H9 (cell line): ENCODE data around the gene CASK. TPM values are rescaled to one million over a fixed set of nuclear protein-coding genes. Genes with fewer than 3 reads are reported as not detected.

Source experiments
- DNase-seq: peaks from one replicate; pipeline ENCODE4 v3.0.0-alpha.2; 2017
- H2AFZ ChIP-seq: one replicate; pipeline ENCODE4 v1.6.1; 2013; ENCODE audit warnings: mild to moderate bottlenecking, low read length, control low read depth, moderate library complexity
- H2AK5ac ChIP-seq: 2 replicates; pipeline ENCODE4 v1.6.1; 2013; ENCODE audit warnings: low read length, control low read depth, mixed read lengths; ENCODE audit not compliant: insufficient read length
- H2BK120ac ChIP-seq: one replicate; pipeline ENCODE4 v1.6.1; 2013; ENCODE audit warnings: low read depth, mild to moderate bottlenecking, low read length, control low read depth, inconsistent platforms; ENCODE audit not compliant: poor library complexity, severe bottlenecking
- H2BK12ac ChIP-seq: 2 replicates; pipeline ENCODE4 v1.6.1; 2013; ENCODE audit warnings: low read length, control low read depth, mixed read lengths, low read depth; ENCODE audit not compliant: insufficient read length
- H2BK15ac ChIP-seq: 2 replicates; pipeline ENCODE4 v1.6.1; 2013; ENCODE audit warnings: low read depth, low read length, control low read depth
- H2BK20ac ChIP-seq: one replicate; pipeline ENCODE4 v1.6.1; 2013; ENCODE audit warnings: low read depth, mild to moderate bottlenecking, low read length, control low read depth, inconsistent platforms; ENCODE audit not compliant: poor library complexity, severe bottlenecking
- H2BK5ac ChIP-seq: 2 replicates; pipeline ENCODE4 v1.6.1; 2013; ENCODE audit warnings: low read length, control low read depth, mixed read lengths; ENCODE audit not compliant: insufficient read length
- H3K14ac ChIP-seq: 2 replicates; pipeline ENCODE4 v1.6.1; 2013; ENCODE audit warnings: low read length, control low read depth; ENCODE audit not compliant: insufficient read depth
- H3K18ac ChIP-seq: 2 replicates; pipeline ENCODE4 v1.6.1; 2013; ENCODE audit warnings: low read depth, mild to moderate bottlenecking, mixed read lengths, low read length, control low read depth; ENCODE audit not compliant: insufficient read length
- H3K23ac ChIP-seq: 2 replicates; pipeline ENCODE4 v1.6.1; 2013; ENCODE audit warnings: low read length, control low read depth, mixed read lengths, low read depth; ENCODE audit not compliant: insufficient read length
- H3K23me2 ChIP-seq: 2 replicates; pipeline ENCODE4 v1.6.1; 2013; ENCODE audit warnings: low read depth, mild to moderate bottlenecking, mixed read lengths, low read length, control low read depth; ENCODE audit not compliant: insufficient read length, poor library complexity, severe bottlenecking
- H3K27ac ChIP-seq: 2 replicates; pipeline ENCODE4 v1.5.1; 2013; ENCODE audit warnings: low read length, control low read depth, mixed read lengths, low read depth; ENCODE audit not compliant: insufficient read length
- H3K27me3 ChIP-seq: 2 replicates; pipeline ENCODE4 v1.6.1; 2013; ENCODE audit warnings: low read length, control low read depth, inconsistent platforms; ENCODE audit not compliant: insufficient read depth
- H3K4ac ChIP-seq: 2 replicates; pipeline ENCODE4 v1.6.1; 2013; ENCODE audit warnings: low read depth, mild to moderate bottlenecking, control low read depth, inconsistent platforms, low read length, moderate library complexity
- H3K4me1 ChIP-seq: 2 replicates; pipeline ENCODE4 v1.6.1; 2013; ENCODE audit warnings: low read length, control low read depth, inconsistent platforms; ENCODE audit not compliant: insufficient read depth
- H3K4me2 ChIP-seq: 2 replicates; pipeline ENCODE4 v1.6.1; 2013; ENCODE audit warnings: low read length, control low read depth, mixed read lengths; ENCODE audit not compliant: insufficient read length, insufficient read depth
- H3K56ac ChIP-seq: 2 replicates; pipeline ENCODE4 v1.6.1; 2013; ENCODE audit warnings: low read depth, mild to moderate bottlenecking, mixed read lengths, low read length, control low read depth; ENCODE audit not compliant: insufficient read length
- H3K79me1 ChIP-seq: 2 replicates; pipeline ENCODE4 v1.6.1; 2013; ENCODE audit warnings: low read depth, mild to moderate bottlenecking, moderate library complexity, low read length, control low read depth, inconsistent platforms; ENCODE audit not compliant: insufficient read depth, poor library complexity, severe bottlenecking
- H3K79me2 ChIP-seq: 2 replicates; pipeline ENCODE4 v1.6.1; 2013; ENCODE audit warnings: low read length, control low read depth, inconsistent platforms; ENCODE audit not compliant: insufficient read depth
- H3K9ac ChIP-seq: 2 replicates; pipeline ENCODE4 v1.6.1; 2013; ENCODE audit warnings: low read length, control low read depth, mixed read lengths; ENCODE audit not compliant: insufficient read length; ENCODE audit errors: extremely low read depth
- H3K9me3 ChIP-seq: one replicate; pipeline ENCODE4 v1.6.1; 2013; ENCODE audit warnings: low read depth, low read length, inconsistent platforms; ENCODE audit not compliant: control insufficient read depth
- H3T11ph ChIP-seq: one replicate; pipeline ENCODE4 v1.6.1; 2013; ENCODE audit warnings: mild to moderate bottlenecking, low read length, control low read depth, inconsistent platforms
- H4K20me1 ChIP-seq: one replicate; pipeline ENCODE4 v1.6.1; 2013; ENCODE audit not compliant: control insufficient read depth, insufficient read length, insufficient read depth
- H4K5ac ChIP-seq: 2 replicates; pipeline ENCODE4 v1.6.1; 2013; ENCODE audit warnings: low read depth, mild to moderate bottlenecking, mixed read lengths, low read length, control low read depth; ENCODE audit not compliant: insufficient read length
- H4K8ac ChIP-seq: replicated peaks from 2 replicates; pipeline ENCODE4 v1.6.1; 2013; ENCODE audit warnings: low read length, control low read depth, mixed read lengths, low read depth; ENCODE audit not compliant: insufficient read length
- H4K91ac ChIP-seq: 2 replicates; pipeline ENCODE4 v1.6.1; 2013; ENCODE audit warnings: low read depth, mild to moderate bottlenecking, moderate library complexity, mixed read lengths, low read length, control low read depth; ENCODE audit not compliant: insufficient read length
- H3K27ac Mint-ChIP-seq, 3 experiments: 2 replicates in 2 of 3; 3 replicates in 1 of 3; pipeline ENCODE4 v1.8.0; 2020 to 2021; ENCODE audit warnings: mixed read lengths in 3 of 3, mild to moderate bottlenecking in 1 of 3, moderate library complexity in 1 of 3
- H3K27me3 Mint-ChIP-seq: 2 replicates; pipeline ENCODE4 v1.8.0; 2021; ENCODE audit warnings: low read depth, mild to moderate bottlenecking, moderate library complexity, mixed read lengths
- H3K36me3 Mint-ChIP-seq, 3 experiments: 2 replicates in 2 of 3; 3 replicates in 1 of 3; pipeline ENCODE4 v1.8.0; 2020 to 2021; ENCODE audit warnings: low read depth in 3 of 3, mixed read lengths in 3 of 3; ENCODE audit not compliant: insufficient read depth in 1 of 3
- H3K4me1 Mint-ChIP-seq, 2 experiments: 2 replicates each; pipeline ENCODE4 v1.8.0; 2020; ENCODE audit warnings: mixed read lengths in 2 of 2
- H3K4me3 Mint-ChIP-seq, 2 experiments: 2 replicates in 1 of 2; 3 replicates in 1 of 2; pipeline ENCODE4 v1.8.0; 2020 to 2021; ENCODE audit warnings: mild to moderate bottlenecking in 2 of 2, mixed read lengths in 2 of 2, moderate library complexity in 1 of 2
- H3K9me3 Mint-ChIP-seq, 2 experiments: 2 replicates in 1 of 2; 3 replicates in 1 of 2; pipeline ENCODE4 v1.8.0; 2020; ENCODE audit warnings: mild to moderate bottlenecking in 2 of 2, mixed read lengths in 2 of 2, moderate library complexity in 1 of 2
- CTCF ChIP-seq: fragments of 200-600 bp; sonication (generic); conservative IDR thresholded peaks from 3 replicates; pipeline ENCODE4 v1.8.0; 2021; ENCODE audit warnings: antibody characterized with exemption, mild to moderate bottlenecking
- WGBS: extraction: QIAGEN DNeasy Blood & Tissue Kit; methylation state at CpG from one replicate; pipeline ENCODE4 v1.1.7; 2013; ENCODE audit warnings: missing lambda C conversion rate, low lambda C conversion rate, mixed read lengths; ENCODE audit not compliant: insufficient read length; ENCODE audit errors: extremely low coverage; 5-methylcytosine and 5-hydroxymethylcytosine counted together
- total RNA-seq: library from RNA; stranded (reverse); gene quantifications from 2 replicates; pipeline ENCODE4 v1.2.1, GENCODE V29; 2021

The CASK gene
- total RNA-seq, 1 experiment from 2014 or later = 44.1 TPM

- no peak overlapping the region for H3K18ac ChIP-seq
- H3K27ac ChIP-seq = no peak overlapping the region
- no peak for TF ChIP-seq CTCF
- H3K23ac ChIP-seq = no peak overlapping the region
- H3K9ac ChIP-seq = no peak overlapping the region
- H2BK12ac ChIP-seq = no peak overlapping the region
- H3K9me3 ChIP-seq = no peaks in the 10 kb centered on the region
- no peak overlapping the region for H3K56ac ChIP-seq
- no peak overlapping the region for H3K14ac ChIP-seq
- Mint-ChIP-seq H3K27me3 (no peaks in the 10 kb centered on the region), H3K9me3 (peaks cover 53 to 66% of the 10 kb centered on the region in 2 experiments), H3K36me3 (peaks cover 1 to 5% (median 3%) of the 10 kb centered on the region in 3 experiments; a peak in 3 of 7 replicates), H3K4me3 (no peak overlapping the region), H3K27ac (no peak overlapping the region), H3K4me1 (no peaks in the 10 kb centered on the region)
- H3K79me2 ChIP-seq = no peaks in the 10 kb centered on the region
- no peak overlapping the region for H4K5ac ChIP-seq
- WGBS = no CpG with 5 or more reads among the region's 1 CpG
- H2BK120ac ChIP-seq = no peak overlapping the region
- H3K27me3 ChIP-seq = no peaks in the 10 kb centered on the region
- no peaks in the 10 kb centered on the region for H3K4me1 ChIP-seq
- H3K79me1 ChIP-seq = no peaks in the 10 kb centered on the region
- H2BK15ac ChIP-seq = no peak overlapping the region
- no peak overlapping the region for H2AK5ac ChIP-seq
- DNase-seq = no peak
- no peaks in the 10 kb centered on the region for H3K23me2 ChIP-seq
- H4K20me1 ChIP-seq = no peaks in the 10 kb centered on the region
- no peak overlapping the region for H4K8ac ChIP-seq
- H2AFZ ChIP-seq = no peak overlapping the region
- no peak overlapping the region for H2BK5ac ChIP-seq
- no peak overlapping the region for H3T11ph ChIP-seq
- no peak overlapping the region for H2BK20ac ChIP-seq
- H3K4ac ChIP-seq = no peak overlapping the region
- no peak overlapping the region for H3K4me2 ChIP-seq
- H4K91ac ChIP-seq = no peak overlapping the region
Measured at GRCh38 chrX:41502004-41502403, 421.4 kb downstream of the CASK start.
